H1 (cell line): ENCODE measurements around the gene CACNG4. TPM values are rescaled to one million over a fixed set of nuclear protein-coding genes. Genes with fewer than 3 reads are reported as not detected.

Source experiments
- BACH1 ChIP-seq: IDR thresholded peaks from 2 replicates; pipeline ENCODE4 v1.6.1; 2012; ENCODE audit warnings: low read length, improper control_type of control experiment
- SIN3A ChIP-seq, 2 experiments: IDR thresholded peaks in 1 of 2; conservative IDR thresholded peaks in 1 of 2; 2 replicates each; pipeline ENCODE4 v1.6.1; 2011 to 2012; ENCODE audit warnings: low read length in 2 of 2, improper control_type of control experiment in 1 of 2, low read depth in 1 of 2, mild to moderate bottlenecking in 1 of 2
- TAF1 ChIP-seq: IDR thresholded peaks from 2 replicates; pipeline ENCODE4 v1.6.1; 2011; ENCODE audit warnings: mild to moderate bottlenecking, low read depth, low read length
- polyA plus RNA-seq, 7 experiments: library from polyadenylated mRNA; depleted of rRNA in 3 of 7; stranded (reverse) in 5 of 7; unstranded in 2 of 7; fragments of >200 nt in 5 of 7; fragments of 200-250 nt in 2 of 7; gene quantifications; 1 replicate in 5 of 7; 2 replicates in 1 of 7; 4 replicates in 1 of 7; pipeline versions ENCODE4 v1.2.1 to v1.2.3, GENCODE V29; 2011 to 2013; ENCODE audit warnings: missing spikeins in 2 of 7, mixed read lengths in 2 of 7
- total RNA-seq: library from RNA; stranded (reverse); fragmentation: NEBNext Ultra II Directional; extraction: Animal tissue kit (Norgen Biotek cat#: 25700); gene quantifications from 2 replicates; pipeline ENCODE4 v1.2.1, GENCODE V29; 2021
- TF ChIP-seq, protein P1 (sequence below): fragments of 300-600 bp; sonication (generic); IDR thresholded peaks from 2 replicates; pipeline ENCODE4 v1.7.1; 2012; ENCODE audit warnings: low read length, moderate library complexity, mild to moderate bottlenecking, inconsistent platforms; ENCODE audit not compliant: insufficient replicate concordance
- TF ChIP-seq, protein P2 (sequence below): IDR thresholded peaks from 2 replicates; pipeline ENCODE4 v1.6.1; 2011; ENCODE audit warnings: low read length, improper control_type of control experiment

The CACNG4 gene
- total and polyA plus RNA-seq, 2 of the 8 experiments (the other 6 are each of a cell fraction or from before 2014, with no cell fraction given) = 3.6 to 5.6 TPM

DNA sequence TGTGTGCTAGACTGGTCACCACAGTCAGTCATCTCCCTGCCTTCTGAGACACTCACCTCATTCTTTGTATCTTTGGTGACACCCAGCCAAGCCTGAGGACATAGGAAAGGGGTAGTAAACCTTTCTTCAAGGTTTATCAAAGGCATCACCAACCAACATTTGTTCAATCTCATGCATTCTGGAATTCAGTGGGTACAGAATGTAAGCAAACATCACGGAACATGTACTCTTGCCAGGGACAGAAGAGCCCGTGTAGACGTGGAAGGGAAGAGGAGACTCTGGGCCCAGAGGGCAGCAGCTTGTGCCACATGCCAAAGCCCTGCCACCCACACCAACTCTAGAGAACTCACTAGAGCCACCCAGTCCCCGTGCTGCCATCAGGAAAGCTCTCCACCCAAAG, 4.4 kb downstream of the CACNG4 start (continued):
- TF ChIP-seq, protein P1, sequence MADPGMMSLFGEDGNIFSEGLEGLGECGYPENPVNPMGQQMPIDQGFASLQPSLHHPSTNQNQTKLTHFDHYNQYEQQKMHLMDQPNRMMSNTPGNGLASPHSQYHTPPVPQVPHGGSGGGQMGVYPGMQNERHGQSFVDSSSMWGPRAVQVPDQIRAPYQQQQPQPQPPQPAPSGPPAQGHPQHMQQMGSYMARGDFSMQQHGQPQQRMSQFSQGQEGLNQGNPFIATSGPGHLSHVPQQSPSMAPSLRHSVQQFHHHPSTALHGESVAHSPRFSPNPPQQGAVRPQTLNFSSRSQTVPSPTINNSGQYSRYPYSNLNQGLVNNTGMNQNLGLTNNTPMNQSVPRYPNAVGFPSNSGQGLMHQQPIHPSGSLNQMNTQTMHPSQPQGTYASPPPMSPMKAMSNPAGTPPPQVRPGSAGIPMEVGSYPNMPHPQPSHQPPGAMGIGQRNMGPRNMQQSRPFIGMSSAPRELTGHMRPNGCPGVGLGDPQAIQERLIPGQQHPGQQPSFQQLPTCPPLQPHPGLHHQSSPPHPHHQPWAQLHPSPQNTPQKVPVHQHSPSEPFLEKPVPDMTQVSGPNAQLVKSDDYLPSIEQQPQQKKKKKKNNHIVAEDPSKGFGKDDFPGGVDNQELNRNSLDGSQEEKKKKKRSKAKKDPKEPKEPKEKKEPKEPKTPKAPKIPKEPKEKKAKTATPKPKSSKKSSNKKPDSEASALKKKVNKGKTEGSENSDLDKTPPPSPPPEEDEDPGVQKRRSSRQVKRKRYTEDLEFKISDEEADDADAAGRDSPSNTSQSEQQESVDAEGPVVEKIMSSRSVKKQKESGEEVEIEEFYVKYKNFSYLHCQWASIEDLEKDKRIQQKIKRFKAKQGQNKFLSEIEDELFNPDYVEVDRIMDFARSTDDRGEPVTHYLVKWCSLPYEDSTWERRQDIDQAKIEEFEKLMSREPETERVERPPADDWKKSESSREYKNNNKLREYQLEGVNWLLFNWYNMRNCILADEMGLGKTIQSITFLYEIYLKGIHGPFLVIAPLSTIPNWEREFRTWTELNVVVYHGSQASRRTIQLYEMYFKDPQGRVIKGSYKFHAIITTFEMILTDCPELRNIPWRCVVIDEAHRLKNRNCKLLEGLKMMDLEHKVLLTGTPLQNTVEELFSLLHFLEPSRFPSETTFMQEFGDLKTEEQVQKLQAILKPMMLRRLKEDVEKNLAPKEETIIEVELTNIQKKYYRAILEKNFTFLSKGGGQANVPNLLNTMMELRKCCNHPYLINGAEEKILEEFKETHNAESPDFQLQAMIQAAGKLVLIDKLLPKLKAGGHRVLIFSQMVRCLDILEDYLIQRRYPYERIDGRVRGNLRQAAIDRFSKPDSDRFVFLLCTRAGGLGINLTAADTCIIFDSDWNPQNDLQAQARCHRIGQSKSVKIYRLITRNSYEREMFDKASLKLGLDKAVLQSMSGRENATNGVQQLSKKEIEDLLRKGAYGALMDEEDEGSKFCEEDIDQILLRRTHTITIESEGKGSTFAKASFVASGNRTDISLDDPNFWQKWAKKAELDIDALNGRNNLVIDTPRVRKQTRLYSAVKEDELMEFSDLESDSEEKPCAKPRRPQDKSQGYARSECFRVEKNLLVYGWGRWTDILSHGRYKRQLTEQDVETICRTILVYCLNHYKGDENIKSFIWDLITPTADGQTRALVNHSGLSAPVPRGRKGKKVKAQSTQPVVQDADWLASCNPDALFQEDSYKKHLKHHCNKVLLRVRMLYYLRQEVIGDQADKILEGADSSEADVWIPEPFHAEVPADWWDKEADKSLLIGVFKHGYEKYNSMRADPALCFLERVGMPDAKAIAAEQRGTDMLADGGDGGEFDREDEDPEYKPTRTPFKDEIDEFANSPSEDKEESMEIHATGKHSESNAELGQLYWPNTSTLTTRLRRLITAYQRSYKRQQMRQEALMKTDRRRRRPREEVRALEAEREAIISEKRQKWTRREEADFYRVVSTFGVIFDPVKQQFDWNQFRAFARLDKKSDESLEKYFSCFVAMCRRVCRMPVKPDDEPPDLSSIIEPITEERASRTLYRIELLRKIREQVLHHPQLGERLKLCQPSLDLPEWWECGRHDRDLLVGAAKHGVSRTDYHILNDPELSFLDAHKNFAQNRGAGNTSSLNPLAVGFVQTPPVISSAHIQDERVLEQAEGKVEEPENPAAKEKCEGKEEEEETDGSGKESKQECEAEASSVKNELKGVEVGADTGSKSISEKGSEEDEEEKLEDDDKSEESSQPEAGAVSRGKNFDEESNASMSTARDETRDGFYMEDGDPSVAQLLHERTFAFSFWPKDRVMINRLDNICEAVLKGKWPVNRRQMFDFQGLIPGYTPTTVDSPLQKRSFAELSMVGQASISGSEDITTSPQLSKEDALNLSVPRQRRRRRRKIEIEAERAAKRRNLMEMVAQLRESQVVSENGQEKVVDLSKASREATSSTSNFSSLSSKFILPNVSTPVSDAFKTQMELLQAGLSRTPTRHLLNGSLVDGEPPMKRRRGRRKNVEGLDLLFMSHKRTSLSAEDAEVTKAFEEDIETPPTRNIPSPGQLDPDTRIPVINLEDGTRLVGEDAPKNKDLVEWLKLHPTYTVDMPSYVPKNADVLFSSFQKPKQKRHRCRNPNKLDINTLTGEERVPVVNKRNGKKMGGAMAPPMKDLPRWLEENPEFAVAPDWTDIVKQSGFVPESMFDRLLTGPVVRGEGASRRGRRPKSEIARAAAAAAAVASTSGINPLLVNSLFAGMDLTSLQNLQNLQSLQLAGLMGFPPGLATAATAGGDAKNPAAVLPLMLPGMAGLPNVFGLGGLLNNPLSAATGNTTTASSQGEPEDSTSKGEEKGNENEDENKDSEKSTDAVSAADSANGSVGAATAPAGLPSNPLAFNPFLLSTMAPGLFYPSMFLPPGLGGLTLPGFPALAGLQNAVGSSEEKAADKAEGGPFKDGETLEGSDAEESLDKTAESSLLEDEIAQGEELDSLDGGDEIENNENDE = no peak
- TF ChIP-seq, protein P2, sequence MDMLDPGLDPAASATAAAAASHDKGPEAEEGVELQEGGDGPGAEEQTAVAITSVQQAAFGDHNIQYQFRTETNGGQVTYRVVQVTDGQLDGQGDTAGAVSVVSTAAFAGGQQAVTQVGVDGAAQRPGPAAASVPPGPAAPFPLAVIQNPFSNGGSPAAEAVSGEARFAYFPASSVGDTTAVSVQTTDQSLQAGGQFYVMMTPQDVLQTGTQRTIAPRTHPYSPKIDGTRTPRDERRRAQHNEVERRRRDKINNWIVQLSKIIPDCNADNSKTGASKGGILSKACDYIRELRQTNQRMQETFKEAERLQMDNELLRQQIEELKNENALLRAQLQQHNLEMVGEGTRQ = no peak
- TF ChIP-seq SIN3A (conservative IDR thresholded peaks at IDR 0.05 in 1 of 2, IDR thresholded peaks at IDR 0.05 in 1 of 2; ENCODE audit: low read depth in 1 of 2, low read length in 2 of 2) (no peak), BACH1 (no peak), TAF1 (no peak)
